Rectal smooth muscle tissue (tissue), 1 donor: ENCODE data around the gene ABCF2.

ENCODE experiments used
- H3K27ac ChIP-seq: one replicate; pipeline ENCODE4 v1.7.0; 2013; ENCODE audit warnings: low read depth, low read length, inconsistent platforms
- H3K27me3 ChIP-seq: one replicate; pipeline ENCODE4 v1.7.0; 2013; ENCODE audit warnings: low read length; ENCODE audit not compliant: control insufficient read depth, insufficient read depth
- H3K36me3 ChIP-seq: one replicate; pipeline ENCODE4 v1.7.0; 2013; ENCODE audit warnings: low read length; ENCODE audit not compliant: control insufficient read depth, insufficient read depth
- H3K4me1 ChIP-seq: one replicate; pipeline ENCODE4 v1.7.0; 2013; ENCODE audit warnings: low read length; ENCODE audit not compliant: control insufficient read depth, insufficient read depth
- H3K4me3 ChIP-seq: one replicate; pipeline ENCODE4 v1.7.0; 2013; ENCODE audit warnings: low read length
- H3K9ac ChIP-seq: one replicate; pipeline ENCODE4 v1.7.0; 2013; ENCODE audit warnings: low read length

Gene ABCF2

DNA sequence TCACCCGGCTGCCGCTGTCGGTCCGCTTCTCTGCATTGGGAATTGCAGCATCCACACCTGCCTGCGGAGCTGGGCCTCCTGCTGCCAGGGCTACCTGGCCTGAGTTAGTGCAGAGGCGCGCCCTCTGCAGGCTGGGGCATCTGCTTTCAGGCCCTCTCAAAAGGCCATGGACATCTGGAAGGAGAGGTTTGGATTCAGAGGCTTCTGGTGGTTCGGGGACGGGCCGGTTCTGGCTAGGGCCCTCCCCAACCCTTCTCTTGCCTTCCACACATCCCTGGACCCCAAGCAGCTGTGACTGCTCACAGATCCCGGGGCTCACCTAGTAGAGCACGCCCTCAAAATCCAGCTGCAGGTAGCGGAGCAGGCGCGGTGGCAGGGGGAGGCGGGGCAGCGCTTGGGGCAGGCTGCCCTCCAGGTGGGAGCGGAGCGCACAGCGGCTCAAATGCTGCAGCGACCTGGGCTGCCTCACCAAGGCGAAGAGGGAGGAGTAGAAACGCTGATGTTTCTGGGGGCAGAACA, 51.2 kb downstream of the ABCF2 start:
- Histone ChIP-seq H3K36me3 (no peaks in the 10 kb centered on the region), H3K4me3 (no peak overlapping the region), H3K27me3 (no peaks in the 10 kb centered on the region), H3K27ac (no peak overlapping the region), H3K4me1 (no peaks in the 10 kb centered on the region), H3K9ac (no peak overlapping the region)

DNA sequence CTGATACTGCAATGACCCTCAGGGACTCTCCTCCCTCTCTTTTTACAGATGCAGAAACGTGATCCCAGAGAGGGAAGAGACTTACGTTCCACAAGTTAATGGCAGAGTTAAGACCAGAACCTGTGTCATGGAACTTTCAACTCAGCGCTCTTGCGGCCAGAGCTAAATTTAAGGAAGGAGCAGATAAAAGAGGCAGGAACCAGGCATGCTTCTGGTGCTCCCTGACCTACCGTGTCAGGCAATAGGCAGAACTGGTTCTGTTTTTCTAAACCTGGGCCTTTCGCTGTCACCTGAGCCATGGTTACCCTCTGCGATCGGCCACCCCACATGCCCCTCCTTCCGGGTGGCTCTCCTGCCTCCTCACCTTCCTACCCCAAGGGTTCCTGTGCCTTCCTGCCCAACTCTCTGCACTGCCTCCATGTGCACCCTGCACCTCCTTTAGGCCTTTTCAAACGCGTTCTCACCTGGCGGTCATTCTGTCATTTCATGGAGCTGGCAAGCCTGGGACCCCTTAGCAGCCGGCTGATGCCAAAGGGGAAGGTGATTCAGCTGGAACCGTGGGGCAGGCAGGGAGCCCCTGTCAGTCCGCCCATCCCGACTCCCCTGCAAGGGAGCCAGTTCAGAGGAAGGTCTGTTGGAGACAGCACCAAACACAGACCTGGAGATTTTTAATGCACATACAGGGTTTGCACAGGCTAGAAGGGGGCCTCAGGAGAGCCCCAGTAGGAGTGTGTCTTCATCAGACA, 51.8 kb downstream of the ABCF2 start:
- no peak overlapping the region for H3K27ac ChIP-seq
- H3K27me3 ChIP-seq: no peaks in the 10 kb centered on the region
- no peaks in the 10 kb centered on the region for H3K4me1 ChIP-seq
- no peaks in the 10 kb centered on the region for H3K36me3 ChIP-seq
- H3K4me3 ChIP-seq: no peak overlapping the region
- H3K9ac ChIP-seq: no peak overlapping the region

DNA sequence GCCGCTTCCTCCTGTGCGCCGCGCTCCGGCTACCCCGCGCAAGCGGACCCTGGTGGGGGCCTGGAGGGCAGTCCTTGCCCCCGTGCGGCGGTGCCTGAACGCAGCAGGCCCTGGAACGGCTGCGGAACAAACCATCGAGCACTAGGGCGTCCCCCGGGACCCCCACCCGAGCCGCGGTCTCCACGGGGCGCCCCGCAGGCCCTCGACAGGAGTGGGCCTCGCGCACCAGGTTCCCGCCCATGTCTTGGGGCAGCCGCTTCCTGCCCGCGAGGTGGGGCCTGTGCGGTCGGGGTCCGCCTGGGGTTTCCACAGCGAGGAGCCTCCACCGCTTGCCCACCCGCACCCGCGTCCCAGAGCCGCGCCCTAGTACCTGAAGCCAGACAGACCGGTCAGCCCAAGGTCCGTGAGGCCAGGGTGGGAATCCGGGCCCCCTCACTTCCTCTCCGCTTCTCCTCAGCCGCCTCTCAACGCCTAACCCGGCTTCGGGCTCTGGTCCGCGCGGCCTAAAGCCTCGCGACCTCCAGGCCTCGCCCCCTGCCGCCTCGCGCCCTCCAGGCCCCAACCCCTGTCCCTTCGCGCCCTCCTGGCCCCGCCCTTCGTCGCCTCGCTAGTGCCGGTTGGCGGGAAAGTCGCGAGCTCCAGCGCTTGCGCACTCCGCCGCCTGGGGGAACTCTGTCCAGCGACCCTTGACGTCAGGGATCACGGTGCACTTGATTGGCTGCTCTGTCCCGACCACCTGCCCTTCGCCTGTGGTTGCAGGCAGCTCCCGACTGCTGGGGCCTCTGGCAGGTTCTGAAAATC, 52.6 kb downstream of the ABCF2 start:
- H3K27me3 ChIP-seq: no peaks in the 10 kb centered on the region
- no peak overlapping the region for H3K27ac ChIP-seq
- no peaks in the 10 kb centered on the region for H3K4me1 ChIP-seq
- H3K4me3 ChIP-seq: no peak overlapping the region
- no peak overlapping the region for H3K9ac ChIP-seq
- H3K36me3 ChIP-seq: no peaks in the 10 kb centered on the region

DNA sequence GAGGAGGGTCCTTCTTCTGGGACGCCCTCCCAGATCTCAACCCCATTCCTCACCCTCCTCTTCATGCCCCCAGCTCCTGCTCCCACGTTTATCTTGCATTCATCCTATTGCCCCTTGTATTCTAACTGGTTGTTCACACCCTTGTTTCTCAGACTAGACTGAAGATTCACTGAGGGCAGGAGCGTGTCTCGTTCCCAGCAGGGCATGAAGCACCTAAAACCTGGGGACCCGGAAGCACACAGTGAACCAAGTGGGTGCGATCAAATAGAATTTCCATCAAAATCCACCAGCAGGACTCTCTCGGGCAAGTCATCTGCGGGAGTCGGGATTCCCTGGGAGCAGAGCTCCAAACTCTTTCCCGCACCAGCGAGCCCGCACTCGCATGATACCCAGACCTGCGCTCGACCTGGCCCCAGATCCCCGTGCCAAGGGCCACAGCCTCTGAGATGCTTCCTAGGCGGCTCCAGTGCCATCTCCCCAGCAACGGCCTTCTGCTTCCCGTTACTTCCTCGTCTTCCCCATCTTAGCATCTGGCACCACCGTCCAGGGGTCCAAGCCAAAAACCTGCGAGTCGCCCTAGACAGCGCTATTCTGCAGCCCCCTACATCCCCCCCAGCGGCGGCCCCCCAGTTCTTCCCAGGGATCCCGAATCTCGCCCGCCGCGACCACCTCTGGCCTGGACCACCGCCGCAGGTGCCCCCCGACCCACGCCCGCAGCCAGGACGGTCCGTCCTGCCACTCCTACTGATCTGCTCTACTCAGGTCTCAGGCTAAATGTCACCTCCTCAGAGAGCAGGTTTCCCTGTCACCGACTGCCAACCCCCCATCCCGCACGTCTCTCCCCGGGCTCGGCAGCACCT, 53.4 kb downstream of the ABCF2 start:
- Histone ChIP-seq H3K36me3 (no peaks in the 10 kb centered on the region), H3K27ac (no peak overlapping the region), H3K27me3 (peaks cover 3% of the 10 kb centered on the region), H3K9ac (no peak overlapping the region), H3K4me3 (no peak overlapping the region), H3K4me1 (no peaks in the 10 kb centered on the region)

DNA sequence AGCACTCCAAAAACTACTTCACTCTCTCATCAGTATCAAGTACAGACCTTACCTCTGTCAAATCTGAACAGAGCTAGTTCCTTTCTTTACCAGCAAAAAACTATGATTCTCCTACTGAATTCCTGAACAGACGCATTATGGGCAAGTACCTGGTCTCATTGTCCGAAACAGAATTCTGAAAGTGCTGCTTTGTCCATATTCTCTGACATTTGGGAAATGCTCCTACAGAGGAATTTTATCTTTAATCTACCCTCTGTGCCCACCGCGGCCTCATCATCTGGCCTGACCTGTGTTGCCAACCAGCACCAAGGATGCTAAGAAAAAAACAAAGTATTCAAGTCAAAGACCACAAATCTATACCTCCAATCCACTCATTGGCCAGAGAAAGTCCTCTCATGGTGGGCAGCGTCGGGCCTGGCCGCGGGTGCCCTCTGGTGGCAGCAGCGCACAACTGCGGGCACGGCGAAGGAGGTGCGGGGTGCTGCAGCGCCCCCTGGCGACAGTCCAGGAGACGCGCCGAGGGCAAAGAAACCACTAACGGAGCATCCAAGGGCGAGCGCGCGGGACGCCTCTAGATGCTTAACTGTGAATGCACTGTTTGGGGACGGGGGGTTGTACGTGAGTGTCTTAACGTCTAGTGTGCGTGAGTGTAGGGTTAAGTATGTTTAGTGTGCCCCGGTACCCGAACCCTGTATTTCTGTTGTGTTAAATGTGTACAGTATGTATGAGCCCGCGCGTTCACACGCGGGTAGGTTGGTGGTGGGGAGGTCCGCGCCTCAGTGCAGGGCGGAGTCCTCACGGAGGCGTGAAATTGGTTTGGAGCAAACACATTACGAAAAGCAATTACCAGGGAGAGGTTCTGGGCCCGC, 54.5 kb downstream of the ABCF2 start:
- no peak overlapping the region for H3K9ac ChIP-seq
- H3K27me3 ChIP-seq: peaks cover 11% of the 10 kb centered on the region
- no peak overlapping the region for H3K27ac ChIP-seq
- no peak overlapping the region for H3K4me3 ChIP-seq
- H3K4me1 ChIP-seq: no peaks in the 10 kb centered on the region
- H3K36me3 ChIP-seq: no peaks in the 10 kb centered on the region

DNA sequence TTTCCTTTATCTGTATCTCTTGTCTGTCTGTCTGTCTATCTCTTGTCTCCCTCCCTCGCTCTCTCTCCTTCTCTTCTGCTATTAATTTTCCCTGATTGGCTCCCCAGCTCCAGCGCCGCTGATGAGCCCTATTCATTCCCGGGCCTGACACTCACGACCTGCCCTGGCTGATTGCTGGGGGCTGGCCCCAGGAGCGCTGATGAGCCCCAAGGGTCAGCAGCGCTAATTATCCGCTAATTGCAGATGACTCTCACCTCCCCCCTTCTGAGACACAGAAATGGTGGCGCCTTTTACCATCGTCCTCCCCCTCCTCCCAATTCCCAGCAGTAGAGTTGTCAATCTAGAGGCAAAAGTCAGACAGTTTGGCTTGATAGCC, 58.2 kb downstream of the ABCF2 start:
- Histone ChIP-seq H3K27ac (no peak overlapping the region), H3K4me3 (no peak overlapping the region), H3K4me1 (no peaks in the 10 kb centered on the region), H3K27me3 (peaks cover 25% of the 10 kb centered on the region), H3K9ac (no peak overlapping the region), H3K36me3 (no peaks in the 10 kb centered on the region)

DNA sequence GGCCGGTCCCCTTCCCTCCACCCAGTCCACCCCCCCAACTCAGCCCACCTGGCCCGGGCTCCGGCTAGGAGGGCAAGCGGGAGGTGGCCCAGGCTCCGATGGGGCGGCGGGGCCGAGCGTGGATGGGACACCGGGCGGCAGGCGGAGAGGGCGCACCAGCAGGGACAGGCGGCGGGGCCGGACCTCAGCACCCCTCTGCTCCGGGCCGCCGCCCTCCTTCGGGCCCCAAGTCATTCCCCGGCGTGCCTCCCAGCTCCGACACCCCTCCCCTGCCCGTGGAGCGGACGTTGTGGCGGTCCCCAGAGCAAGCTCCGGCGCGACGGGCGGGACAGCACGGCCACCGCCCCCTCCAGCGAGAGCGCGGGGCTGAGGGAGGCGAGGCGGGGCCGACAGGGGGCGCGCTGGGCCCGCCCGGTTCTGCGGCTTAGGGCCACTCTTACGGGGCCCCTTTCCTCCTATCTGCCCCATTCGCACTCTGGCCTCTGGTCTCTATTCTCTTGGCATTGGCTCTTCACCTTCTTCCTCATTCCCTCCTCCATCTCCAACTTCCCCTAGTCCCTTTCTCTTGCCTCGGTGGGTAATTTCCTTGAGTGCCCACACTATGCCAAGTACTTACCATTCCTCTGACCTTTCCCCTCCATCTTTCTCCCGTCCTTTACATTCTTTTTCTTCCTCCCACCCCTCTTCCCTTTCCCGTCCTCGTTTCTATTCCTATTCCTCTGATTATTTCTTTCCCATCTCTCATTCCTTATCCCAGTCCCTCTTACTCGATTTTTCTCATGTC, 58.8 kb downstream of the ABCF2 start:
- Histone ChIP-seq H3K27ac (no peak overlapping the region), H3K4me3 (peak overlapping the region; percentile 50), H3K36me3 (no peaks in the 10 kb centered on the region), H3K27me3 (peaks cover 26% of the 10 kb centered on the region), H3K9ac (no peak overlapping the region), H3K4me1 (no peaks in the 10 kb centered on the region)

DNA sequence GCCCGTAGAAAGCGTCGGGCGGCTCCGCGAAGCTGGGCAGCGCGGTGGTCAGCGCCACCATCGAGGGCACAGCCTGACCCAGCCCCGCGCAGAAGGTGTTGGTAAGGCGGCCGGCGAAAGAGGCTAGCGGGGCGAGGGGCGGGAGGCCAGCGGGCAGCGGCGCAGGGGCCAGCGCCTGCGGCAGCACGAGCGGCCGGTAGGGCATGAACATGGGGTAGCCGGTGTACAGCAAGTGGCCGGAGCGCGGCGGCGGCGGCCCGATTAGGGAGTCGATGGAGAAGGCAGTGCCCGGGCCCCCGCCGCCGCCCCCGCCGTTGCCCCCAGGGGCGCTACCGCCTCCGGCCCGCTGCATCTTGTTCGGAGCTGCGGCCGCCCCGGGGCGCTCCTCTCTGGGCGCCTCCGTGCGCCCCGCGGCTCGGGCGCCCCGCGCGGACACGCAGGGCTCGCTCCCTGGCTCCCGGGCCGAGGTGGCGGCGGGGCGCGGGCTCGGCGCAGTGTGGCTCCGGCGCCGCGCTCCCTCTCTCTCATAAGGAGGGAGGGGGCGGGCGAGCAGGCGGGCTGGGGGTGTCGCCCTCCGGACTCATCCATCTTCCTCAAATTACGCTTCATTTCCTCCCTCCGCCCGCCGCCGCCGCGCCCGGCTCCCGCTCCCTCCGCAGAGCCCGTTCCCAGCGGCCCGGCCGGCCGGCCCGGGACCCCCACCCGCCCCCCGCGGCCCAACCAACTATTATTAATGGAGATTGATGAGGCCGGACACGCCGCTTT, 59.6 kb downstream of the ABCF2 start, which contains the start of gene GBX1:
Gene GBX1, minus strand, starts transcription at position 498 of the 765 bp plus-strand sequence. Its CDS starts 146 bp downstream, at position 352.
- Histone ChIP-seq H3K9ac (no peak within 1 kb of the TSS), H3K4me3 (peak within 1 kb of the TSS; percentile 50), H3K36me3 (no peaks in the 10 kb centered on the region), H3K4me1 (no peaks in the 10 kb centered on the region), H3K27me3 (peaks cover 27% of the 10 kb centered on the region), H3K27ac (no peak within 1 kb of the TSS)

DNA sequence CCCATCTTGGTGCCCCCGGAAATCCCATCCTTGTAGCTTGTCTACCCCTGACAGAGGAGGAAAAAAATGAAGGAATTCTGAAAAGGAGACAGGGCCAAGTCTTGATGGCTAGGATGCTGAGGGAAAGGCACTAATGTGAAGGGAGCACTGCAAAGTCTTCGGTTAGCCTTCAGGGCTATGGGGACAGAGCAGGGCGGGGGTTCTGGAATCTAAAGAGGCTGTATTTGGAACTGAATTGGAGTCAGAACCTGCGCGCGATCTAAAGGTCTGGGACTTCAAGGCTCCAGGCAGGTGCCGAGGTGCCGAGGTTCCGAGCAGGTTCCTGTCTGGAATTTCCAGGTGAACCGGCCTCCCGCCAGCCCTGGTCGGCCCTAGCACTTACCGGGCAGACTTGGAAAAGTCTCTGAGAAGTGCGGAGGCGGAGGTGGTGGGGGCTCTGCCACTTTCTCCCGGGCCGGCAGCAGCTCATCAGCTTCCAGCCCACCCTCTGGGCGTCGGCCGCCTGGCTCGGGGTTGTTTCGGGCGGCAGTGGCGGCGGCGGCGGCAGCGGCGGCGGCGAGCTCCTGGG, 60.3 kb downstream of the ABCF2 start:
- H3K4me1 ChIP-seq: no peaks in the 10 kb centered on the region
- no peak overlapping the region for H3K4me3 ChIP-seq
- no peak overlapping the region for H3K27ac ChIP-seq
- H3K27me3 ChIP-seq: peaks cover 27% of the 10 kb centered on the region
- no peaks in the 10 kb centered on the region for H3K36me3 ChIP-seq
- H3K9ac ChIP-seq: no peak overlapping the region
